WTC11 (cell line): ENCODE results near the gene LYRM2. TPM values are rescaled to one million over a fixed set of nuclear protein-coding genes. Genes with fewer than 3 reads are reported as not detected.

Experiments
- ATAC-seq: fragments of 200-7000 bp; cut with Tn5 transposase; 2 replicates; pipeline ENCODE4 v1.10.0; 2021; ENCODE audit warnings: mild to moderate bottlenecking, moderate library complexity
- CTCF ChIA-PET: fragments of 300-600 bp; sonication (Branson Sonifier 250); formaldehyde crosslinking; loops from one replicate; lab custom pipeline; 2021; ENCODE audit warnings: antibody characterized with exemption; lab: Charles Lee
- POLR2A ChIA-PET: fragments of 350-600 bp; sonication (Branson Sonifier 250); formaldehyde crosslinking; loops from one replicate; lab custom pipeline; 2021; ENCODE audit warnings: antibody characterized with exemption; lab: Charles Lee
- DNase-seq: peaks from one replicate; pipeline ENCODE4 v3.0.0; 2021; ENCODE audit warnings: low spot score
- H3K27ac Mint-ChIP-seq: 2 replicates; pipeline ENCODE4 v1.8.0; 2021; ENCODE audit warnings: mixed read lengths
- H3K27me3 Mint-ChIP-seq: 2 replicates; pipeline ENCODE4 v1.8.0; 2021; ENCODE audit warnings: low read depth, mild to moderate bottlenecking, moderate library complexity, mixed read lengths
- H3K36me3 Mint-ChIP-seq: 2 replicates; pipeline ENCODE4 v1.8.0; 2021; ENCODE audit warnings: mixed read lengths
- H3K4me1 Mint-ChIP-seq: 2 replicates; pipeline ENCODE4 v1.8.0; 2022; ENCODE audit warnings: mixed read lengths
- H3K4me3 Mint-ChIP-seq: 2 replicates; pipeline ENCODE4 v1.8.0; 2021; ENCODE audit warnings: mild to moderate bottlenecking, moderate library complexity, mixed read lengths
- H3K9me3 Mint-ChIP-seq: 2 replicates; pipeline ENCODE4 v1.8.0; 2021; ENCODE audit warnings: mixed read lengths
- AR ChIP-seq: fragments of 250-450 bp; sonication (Bioruptor Pico); IDR thresholded peaks from 2 replicates; pipeline ENCODE4 v1.9.0; 2021; ENCODE audit warnings: mild to moderate bottlenecking
- ARID4B ChIP-seq: sonication (generic); formaldehyde crosslinking; IDR thresholded peaks from 2 replicates; pipeline ENCODE4 v1.8.0; 2023; ENCODE audit warnings: missing genetic modification reagents, mild to moderate bottlenecking, borderline replicate concordance
- ERG ChIP-seq: fragments of 250-450 bp; sonication (Bioruptor Pico); IDR thresholded peaks from 2 replicates; pipeline ENCODE4 v1.8.0; 2021; ENCODE audit warnings: mild to moderate bottlenecking
- FOXJ3 ChIP-seq: sonication (generic); formaldehyde crosslinking; IDR thresholded peaks from 2 replicates; pipeline ENCODE4 v1.9.0; 2021; ENCODE audit warnings: missing genetic modification reagents, mild to moderate bottlenecking, borderline replicate concordance
- HMGXB4 ChIP-seq: sonication (generic); formaldehyde crosslinking; IDR thresholded peaks from 2 replicates; pipeline ENCODE4 v1.8.1; 2023; ENCODE audit warnings: mild to moderate bottlenecking, moderate library complexity, missing genetic modification reagents
- IRF1 ChIP-seq: sonication (generic); formaldehyde crosslinking; IDR thresholded peaks from 2 replicates; pipeline ENCODE4 v1.8.0; 2023; ENCODE audit warnings: missing genetic modification reagents
- MYBL2 ChIP-seq: sonication (generic); formaldehyde crosslinking; IDR thresholded peaks from 2 replicates; pipeline ENCODE4 v1.8.1; 2023; ENCODE audit warnings: mild to moderate bottlenecking, moderate library complexity, missing genetic modification reagents
- NFATC4 ChIP-seq: fragments of 250-450 bp; sonication (Bioruptor Pico); IDR thresholded peaks from 2 replicates; pipeline ENCODE4 v1.9.0; 2021; ENCODE audit warnings: mild to moderate bottlenecking
- NFE2L1 ChIP-seq: sonication (generic); formaldehyde crosslinking; IDR thresholded peaks from 2 replicates; pipeline ENCODE4 v1.8.1; 2023; ENCODE audit warnings: missing genetic modification reagents
- RORB ChIP-seq: fragments of 250-450 bp; sonication (Bioruptor Pico); IDR thresholded peaks from 2 replicates; pipeline ENCODE4 v1.9.0; 2021; ENCODE audit warnings: mild to moderate bottlenecking
- TEAD4 ChIP-seq: sonication (generic); formaldehyde crosslinking; IDR thresholded peaks from 2 replicates; pipeline ENCODE4 v1.8.0; 2022; ENCODE audit warnings: mild to moderate bottlenecking, missing genetic modification reagents
- ZNF423 ChIP-seq: fragments of 250-450 bp; sonication (Bioruptor Pico); IDR thresholded peaks from 2 replicates; pipeline ENCODE4 v2.1.2; 2022; ENCODE audit warnings: mild to moderate bottlenecking, moderate library complexity
- ZNF671 ChIP-seq: fragments of 250-450 bp; sonication (Bioruptor Pico); IDR thresholded peaks from 2 replicates; pipeline ENCODE4 v1.8.0; 2021; ENCODE audit warnings: mild to moderate bottlenecking
- total RNA-seq: library from RNA; stranded (reverse); gene quantifications from 3 replicates; pipeline ENCODE4 v1.2.3, GENCODE V29; 2021
- TF ChIP-seq, protein P1 (sequence below): fragments of 250-450 bp; sonication (Bioruptor Pico); conservative IDR thresholded peaks from 2 replicates; pipeline ENCODE4 v1.9.0; 2021; ENCODE audit warnings: mild to moderate bottlenecking
- TF ChIP-seq, protein P2 (sequence below): fragments of 200-600 bp; IDR thresholded peaks from 2 replicates; pipeline ENCODE4 v1.8.0; 2022; ENCODE audit warnings: antibody characterized with exemption
- TF ChIP-seq, protein P3 (sequence below): sonication (generic); formaldehyde crosslinking; IDR thresholded peaks from 2 replicates; pipeline ENCODE4 v1.8.1; 2023; ENCODE audit warnings: mild to moderate bottlenecking, missing genetic modification reagents, borderline replicate concordance

The LYRM2 gene
- total RNA-seq, 1 experiment from 2014 or later: 22.2 TPM

DNA sequence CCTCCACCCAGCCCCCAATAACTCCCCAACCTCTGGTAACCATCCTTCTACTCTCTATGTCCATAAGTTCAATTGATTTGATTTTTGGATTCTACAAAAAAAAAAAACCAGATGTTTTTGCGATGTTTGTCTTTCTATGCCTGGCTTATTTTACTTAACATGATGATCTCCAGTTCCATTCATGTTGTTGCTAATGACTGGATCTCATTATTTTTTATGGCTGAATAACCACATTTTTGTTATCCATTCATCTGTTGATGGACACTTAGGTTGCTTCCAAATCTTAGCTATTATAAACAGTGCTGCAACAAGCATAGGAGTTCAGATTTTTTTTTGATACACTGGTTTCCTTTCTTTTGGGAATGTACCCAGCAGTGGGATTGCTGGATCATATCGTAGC, 98.8 kb downstream of the LYRM2 start:
- no peak overlapping the region for H3K4me3 Mint-ChIP-seq
- peaks cover 3% of the 10 kb centered on the region for H3K4me1 Mint-ChIP-seq

More for the DNA sequence above, 98.8 kb downstream of the LYRM2 start:
- DNase-seq (no peak), ATAC-seq (no peak)
- Mint-ChIP-seq H3K9me3 (no peaks in the 10 kb centered on the region), H3K27ac (no peak overlapping the region), H3K27me3 (no peaks in the 10 kb centered on the region), H3K36me3 (no peaks in the 10 kb centered on the region)
- ChIA-PET POLR2A (interaction anchor here (0.7 kb wide), 1 partner anchor 44 kb away, joined by 3 read pairs; no protein-coding TSS in a partner anchor), CTCF (no interaction called here)
- TF ChIP-seq ERG (CRISPR knock-in tag) (no peak), AR (CRISPR knock-in tag) (no peak), ZNF671 (CRISPR knock-in tag) (no peak), ARID4B (CRISPR knock-in tag) (no peak), FOXJ3 (no peak), RORB (CRISPR knock-in tag) (no peak), MYBL2 (no peak), NFE2L1 (CRISPR knock-in tag) (no peak), HMGXB4 (CRISPR knock-in tag) (no peak), IRF1 (CRISPR knock-in tag) (no peak), TEAD4 (CRISPR knock-in tag) (no peak), ZNF423 (no peak), NFATC4 (CRISPR knock-in tag) (no peak)
- TF ChIP-seq, protein P1, sequence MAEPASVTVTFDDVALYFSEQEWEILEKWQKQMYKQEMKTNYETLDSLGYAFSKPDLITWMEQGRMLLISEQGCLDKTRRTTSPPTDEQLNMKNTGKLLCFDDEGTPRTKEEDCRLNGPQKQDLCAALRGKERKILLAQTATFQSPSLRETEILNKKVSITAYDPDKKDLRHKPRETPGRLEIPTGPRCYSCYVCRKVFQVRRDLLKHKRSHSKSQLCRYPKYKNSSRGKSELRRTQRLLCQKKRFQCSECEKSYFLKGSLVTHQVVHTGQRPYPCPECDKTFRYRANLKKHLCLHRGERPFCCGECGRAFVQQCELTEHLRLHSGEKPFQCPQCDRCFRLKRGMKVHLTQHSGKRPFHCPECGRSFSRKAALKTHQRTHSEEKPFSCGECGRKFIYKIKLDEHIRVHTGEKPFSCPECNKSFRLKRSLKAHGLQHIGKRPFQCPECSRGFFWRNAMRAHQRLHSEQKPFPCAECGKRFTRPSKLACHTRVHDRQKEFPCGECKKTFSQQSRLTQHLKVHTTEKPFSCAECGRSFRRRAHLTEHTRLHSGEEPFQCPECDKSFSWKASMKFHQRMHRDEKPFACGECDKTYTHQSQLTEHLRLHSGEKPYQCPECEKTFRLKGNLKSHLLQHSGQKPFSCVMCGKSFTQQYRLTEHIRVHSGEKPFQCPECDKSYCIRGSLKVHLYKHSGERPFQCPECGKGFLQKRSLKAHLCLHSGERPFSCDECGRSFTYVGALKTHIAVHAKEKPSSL (CRISPR knock-in tag): no peak
- TF ChIP-seq, protein P2, sequence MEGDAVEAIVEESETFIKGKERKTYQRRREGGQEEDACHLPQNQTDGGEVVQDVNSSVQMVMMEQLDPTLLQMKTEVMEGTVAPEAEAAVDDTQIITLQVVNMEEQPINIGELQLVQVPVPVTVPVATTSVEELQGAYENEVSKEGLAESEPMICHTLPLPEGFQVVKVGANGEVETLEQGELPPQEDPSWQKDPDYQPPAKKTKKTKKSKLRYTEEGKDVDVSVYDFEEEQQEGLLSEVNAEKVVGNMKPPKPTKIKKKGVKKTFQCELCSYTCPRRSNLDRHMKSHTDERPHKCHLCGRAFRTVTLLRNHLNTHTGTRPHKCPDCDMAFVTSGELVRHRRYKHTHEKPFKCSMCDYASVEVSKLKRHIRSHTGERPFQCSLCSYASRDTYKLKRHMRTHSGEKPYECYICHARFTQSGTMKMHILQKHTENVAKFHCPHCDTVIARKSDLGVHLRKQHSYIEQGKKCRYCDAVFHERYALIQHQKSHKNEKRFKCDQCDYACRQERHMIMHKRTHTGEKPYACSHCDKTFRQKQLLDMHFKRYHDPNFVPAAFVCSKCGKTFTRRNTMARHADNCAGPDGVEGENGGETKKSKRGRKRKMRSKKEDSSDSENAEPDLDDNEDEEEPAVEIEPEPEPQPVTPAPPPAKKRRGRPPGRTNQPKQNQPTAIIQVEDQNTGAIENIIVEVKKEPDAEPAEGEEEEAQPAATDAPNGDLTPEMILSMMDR: no peak
- TF ChIP-seq, protein P3, sequence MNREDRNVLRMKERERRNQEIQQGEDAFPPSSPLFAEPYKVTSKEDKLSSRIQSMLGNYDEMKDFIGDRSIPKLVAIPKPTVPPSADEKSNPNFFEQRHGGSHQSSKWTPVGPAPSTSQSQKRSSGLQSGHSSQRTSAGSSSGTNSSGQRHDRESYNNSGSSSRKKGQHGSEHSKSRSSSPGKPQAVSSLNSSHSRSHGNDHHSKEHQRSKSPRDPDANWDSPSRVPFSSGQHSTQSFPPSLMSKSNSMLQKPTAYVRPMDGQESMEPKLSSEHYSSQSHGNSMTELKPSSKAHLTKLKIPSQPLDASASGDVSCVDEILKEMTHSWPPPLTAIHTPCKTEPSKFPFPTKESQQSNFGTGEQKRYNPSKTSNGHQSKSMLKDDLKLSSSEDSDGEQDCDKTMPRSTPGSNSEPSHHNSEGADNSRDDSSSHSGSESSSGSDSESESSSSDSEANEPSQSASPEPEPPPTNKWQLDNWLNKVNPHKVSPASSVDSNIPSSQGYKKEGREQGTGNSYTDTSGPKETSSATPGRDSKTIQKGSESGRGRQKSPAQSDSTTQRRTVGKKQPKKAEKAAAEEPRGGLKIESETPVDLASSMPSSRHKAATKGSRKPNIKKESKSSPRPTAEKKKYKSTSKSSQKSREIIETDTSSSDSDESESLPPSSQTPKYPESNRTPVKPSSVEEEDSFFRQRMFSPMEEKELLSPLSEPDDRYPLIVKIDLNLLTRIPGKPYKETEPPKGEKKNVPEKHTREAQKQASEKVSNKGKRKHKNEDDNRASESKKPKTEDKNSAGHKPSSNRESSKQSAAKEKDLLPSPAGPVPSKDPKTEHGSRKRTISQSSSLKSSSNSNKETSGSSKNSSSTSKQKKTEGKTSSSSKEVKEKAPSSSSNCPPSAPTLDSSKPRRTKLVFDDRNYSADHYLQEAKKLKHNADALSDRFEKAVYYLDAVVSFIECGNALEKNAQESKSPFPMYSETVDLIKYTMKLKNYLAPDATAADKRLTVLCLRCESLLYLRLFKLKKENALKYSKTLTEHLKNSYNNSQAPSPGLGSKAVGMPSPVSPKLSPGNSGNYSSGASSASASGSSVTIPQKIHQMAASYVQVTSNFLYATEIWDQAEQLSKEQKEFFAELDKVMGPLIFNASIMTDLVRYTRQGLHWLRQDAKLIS (CRISPR knock-in tag): no peak
